HG03066 (cell line): Measurements from ENCODE around the gene ARL13B.

Experiments used
- ATAC-seq: cut with Tn5 transposase; IDR thresholded peaks from one replicate; pipeline ENCODE4 v1.9.1; 2021; ENCODE audit warnings: low read depth; ENCODE audit not compliant: unreplicated experiment

The ARL13B gene

GRCh38 chr3:94093151-94093550 lies 113.2 kb downstream of the ARL13B start:
- no peak for ATAC-seq

GRCh38 chr3:94095111-94095510 lies 115.2 kb downstream of the ARL13B start:
- ATAC-seq = no peak

- ATAC-seq = no peak
Measured at GRCh38 chr3:94098452-94098851, 118.5 kb downstream of the ARL13B start.

DNA sequence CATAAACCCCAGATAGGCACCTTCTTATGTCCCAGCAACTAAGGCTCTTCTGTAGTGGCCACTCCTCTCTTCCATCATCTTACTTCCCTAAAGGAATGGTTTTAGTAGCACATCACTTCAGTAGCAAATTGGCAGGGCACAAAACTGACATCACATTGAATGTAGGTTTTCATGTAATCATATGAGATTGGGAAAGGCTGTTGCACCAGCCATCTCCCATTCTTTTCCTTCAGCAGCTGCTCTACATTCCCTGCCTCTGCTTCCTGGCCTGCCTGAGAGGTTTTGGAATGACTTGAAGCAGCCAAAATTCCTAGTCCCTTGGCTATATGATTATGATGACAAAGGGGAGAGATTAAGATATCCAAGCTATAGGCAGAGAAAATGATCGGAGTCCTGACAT lies 119.4 kb downstream of the ARL13B start:
- ATAC-seq = no peak

DNA sequence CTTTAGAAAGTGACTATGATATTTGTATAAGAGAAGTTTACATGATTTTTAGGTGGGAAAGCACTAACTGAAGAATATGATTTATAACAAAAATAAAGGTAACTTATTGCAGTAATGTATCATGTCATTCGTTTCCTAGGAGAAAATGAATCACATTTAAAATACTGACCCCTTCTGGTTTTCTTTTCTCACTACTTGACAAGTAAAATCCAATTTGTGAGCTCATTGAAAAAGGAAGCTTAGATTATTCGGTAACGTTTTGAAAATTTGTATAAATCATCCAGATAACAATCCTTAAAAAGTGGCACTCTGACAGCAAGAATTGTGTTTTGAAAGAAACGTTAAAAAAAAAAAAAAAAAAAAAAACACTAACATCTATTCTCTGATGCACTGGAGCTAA lies 121.9 kb downstream of the ARL13B start:
- no peak for ATAC-seq
